ENCODE measurements around the gene GDPD5.
A peak's percentile ranks its signal among the peaks of the same experiment; 100 is the strongest.

Gene GDPD5, protein sequence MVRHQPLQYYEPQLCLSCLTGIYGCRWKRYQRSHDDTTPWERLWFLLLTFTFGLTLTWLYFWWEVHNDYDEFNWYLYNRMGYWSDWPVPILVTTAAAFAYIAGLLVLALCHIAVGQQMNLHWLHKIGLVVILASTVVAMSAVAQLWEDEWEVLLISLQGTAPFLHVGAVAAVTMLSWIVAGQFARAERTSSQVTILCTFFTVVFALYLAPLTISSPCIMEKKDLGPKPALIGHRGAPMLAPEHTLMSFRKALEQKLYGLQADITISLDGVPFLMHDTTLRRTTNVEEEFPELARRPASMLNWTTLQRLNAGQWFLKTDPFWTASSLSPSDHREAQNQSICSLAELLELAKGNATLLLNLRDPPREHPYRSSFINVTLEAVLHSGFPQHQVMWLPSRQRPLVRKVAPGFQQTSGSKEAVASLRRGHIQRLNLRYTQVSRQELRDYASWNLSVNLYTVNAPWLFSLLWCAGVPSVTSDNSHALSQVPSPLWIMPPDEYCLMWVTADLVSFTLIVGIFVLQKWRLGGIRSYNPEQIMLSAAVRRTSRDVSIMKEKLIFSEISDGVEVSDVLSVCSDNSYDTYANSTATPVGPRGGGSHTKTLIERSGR

GRCh38 chr11:75525433-75526191 lies at the start of gene GDPD5:
Gene GDPD5, minus strand, starts transcription at chr11:75525941. Its CDS starts 48,206 bp downstream, at chr11:75477735.
- DNase-seq (ENCODE audit: low read depth): peak; percentile 87

DNA sequence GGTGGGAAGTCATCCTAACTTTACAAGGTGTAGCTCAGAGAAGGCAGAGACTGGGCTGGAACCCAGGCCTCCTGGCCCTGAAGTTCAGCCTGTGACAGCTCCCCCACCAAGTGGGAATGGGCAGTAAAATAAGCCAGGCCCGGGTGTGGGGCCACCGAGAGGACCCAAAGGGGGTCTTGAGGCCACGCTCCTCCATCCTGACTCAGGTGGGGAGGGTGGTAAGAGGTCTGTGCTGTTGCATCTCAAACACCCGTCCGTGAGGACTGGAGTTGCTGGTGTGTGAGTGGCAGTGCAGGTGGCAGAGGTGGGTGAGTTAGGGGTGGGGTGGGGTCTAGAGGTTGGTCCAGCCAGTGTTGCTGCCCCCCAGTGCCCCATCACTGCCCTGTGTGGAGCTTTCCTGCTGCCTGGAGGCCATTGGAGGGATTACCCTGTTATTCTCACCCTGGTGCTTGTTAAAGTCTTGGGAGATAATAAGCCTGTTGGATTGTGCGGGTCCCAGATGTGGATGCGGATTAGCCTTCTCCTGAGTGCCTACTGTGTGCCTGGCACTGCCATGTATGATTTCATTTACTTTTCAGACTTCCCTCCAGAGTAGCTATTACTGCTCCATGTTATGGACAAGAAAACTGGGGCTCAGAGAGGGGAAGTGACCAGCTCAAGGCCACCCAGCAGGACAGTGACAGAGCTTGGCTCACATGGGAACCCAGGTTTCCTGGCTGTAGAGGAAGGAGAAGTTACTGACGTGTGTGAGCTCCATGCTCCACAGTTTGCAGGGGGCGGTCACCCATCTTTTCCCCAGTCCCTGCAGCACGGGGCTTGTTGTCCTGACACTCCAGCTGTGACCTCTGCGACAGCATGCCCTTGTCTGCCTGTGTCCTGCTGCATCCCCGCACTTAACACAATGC lies 49.2 kb upstream of the GDPD5 start:
- peak; percentile 53 for DNase-seq (ENCODE audit: low read depth)

GRCh38 chr11:75572744-75573143 lies 47.0 kb upstream of the GDPD5 start:
- no peak for DNase-seq (ENCODE audit: low read depth)

GRCh38 chr11:75571625-75572024 lies 45.9 kb upstream of the GDPD5 start:
- no peak for DNase-seq (ENCODE audit: low read depth)

- no peak for DNase-seq (ENCODE audit: low read depth)
Observed at GRCh38 chr11:75570559-75571139, 44.9 kb upstream of the GDPD5 start.

- DNase-seq (ENCODE audit: low read depth): no peak
Observed at GRCh38 chr11:75568616-75569219, 43.0 kb upstream of the GDPD5 start.

DNA sequence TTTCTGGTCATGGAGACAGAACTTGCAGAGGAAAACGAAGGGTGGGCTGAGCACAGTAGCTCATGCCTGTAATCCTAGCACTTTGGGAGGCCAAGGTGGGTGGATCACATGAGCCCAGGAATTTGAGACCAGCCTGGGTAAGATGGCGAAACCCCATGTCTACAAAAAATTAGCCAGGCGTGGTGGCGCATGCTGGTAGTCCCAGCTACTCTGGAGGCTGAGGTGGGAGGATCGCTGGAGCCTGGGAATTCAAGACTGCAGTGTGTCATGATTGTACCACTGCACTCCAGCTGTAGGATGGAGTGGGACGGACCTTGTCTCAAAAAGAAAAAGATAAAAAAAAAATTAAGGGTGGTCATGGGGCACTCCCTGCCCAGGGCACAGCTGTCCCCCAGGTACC lies 42.2 kb upstream of the GDPD5 start:
- DNase-seq (ENCODE audit: low read depth): no peak

GRCh38 chr11:75566763-75567279 lies 41.1 kb upstream of the GDPD5 start:
- DNase-seq (ENCODE audit: low read depth): no peak

DNA sequence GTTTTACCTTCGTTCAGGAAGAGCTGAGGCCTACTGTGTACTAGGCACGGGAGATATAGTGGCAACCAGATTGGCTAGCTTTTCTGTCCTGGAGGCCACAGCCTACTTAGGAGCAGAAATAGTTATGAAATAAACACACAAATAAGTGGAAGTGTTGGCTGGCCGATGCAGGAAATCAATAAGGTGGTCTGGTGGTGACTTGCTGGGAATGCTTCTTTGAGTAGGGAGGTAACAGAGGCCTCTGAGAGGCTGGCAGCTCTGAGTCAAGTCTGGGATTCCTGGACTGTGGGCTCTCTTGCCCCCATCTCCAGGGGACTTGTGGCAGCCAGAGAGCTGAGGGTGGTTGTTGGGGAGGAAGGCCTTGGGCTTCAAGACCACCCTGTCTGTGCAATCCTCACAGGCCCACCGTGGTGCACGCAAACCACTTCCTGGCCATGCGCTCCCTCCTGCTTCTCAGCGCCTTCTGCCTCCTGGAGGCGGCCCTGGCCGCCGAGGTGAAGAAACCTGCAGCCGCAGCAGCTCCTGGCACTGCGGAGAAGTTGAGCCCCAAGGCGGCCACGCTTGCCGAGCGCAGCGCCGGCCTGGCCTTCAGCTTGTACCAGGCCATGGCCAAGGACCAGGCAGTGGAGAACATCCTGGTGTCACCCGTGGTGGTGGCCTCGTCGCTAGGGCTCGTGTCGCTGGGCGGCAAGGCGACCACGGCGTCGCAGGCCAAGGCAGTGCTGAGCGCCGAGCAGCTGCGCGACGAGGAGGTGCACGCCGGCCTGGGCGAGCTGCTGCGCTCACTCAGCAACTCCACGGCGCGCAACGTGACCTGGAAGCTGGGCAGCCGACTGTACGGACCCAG lies 40.4 kb upstream of the GDPD5 start:
- DNase-seq (ENCODE audit: low read depth): no peak

- DNase-seq (ENCODE audit: low read depth): peak; percentile 93
Observed at GRCh38 chr11:75565221-75565814, 39.6 kb upstream of the GDPD5 start.

DNA sequence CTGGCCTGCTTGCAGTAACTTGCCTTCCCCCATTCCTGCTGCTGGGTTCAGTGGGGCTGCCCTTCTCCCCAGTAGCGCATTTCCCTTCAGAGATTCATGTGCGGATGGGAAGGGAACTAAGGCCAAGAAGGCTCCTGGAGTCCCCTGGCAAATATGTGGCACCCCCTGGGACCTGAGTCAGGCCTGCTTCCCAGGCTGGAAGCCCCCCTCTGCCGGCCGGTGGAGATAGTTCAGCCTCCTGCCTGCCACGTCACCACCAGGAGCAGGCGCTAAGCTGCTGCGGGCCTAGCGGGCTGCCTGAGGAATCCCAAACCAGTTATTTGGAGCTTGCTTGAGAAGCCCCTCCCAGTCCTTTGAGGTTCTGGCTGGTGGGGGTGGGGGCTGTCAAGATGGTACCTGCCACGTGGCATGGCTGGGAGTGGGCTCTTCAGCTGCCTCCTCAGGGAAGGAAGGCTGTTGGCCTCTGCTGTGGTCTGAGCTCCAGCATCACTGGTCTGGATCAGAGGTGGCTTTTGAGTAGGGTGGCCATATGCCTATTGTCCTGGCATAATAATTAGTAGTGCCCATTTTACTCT lies 38.3 kb upstream of the GDPD5 start:
- DNase-seq (ENCODE audit: low read depth): peak; percentile 90

- DNase-seq (ENCODE audit: low read depth): no peak
Observed at GRCh38 chr11:75563501-75563977, 37.8 kb upstream of the GDPD5 start.

- peak; percentile 81 for DNase-seq (ENCODE audit: low read depth)
Observed at GRCh38 chr11:75562836-75563484, 37.2 kb upstream of the GDPD5 start.

DNA sequence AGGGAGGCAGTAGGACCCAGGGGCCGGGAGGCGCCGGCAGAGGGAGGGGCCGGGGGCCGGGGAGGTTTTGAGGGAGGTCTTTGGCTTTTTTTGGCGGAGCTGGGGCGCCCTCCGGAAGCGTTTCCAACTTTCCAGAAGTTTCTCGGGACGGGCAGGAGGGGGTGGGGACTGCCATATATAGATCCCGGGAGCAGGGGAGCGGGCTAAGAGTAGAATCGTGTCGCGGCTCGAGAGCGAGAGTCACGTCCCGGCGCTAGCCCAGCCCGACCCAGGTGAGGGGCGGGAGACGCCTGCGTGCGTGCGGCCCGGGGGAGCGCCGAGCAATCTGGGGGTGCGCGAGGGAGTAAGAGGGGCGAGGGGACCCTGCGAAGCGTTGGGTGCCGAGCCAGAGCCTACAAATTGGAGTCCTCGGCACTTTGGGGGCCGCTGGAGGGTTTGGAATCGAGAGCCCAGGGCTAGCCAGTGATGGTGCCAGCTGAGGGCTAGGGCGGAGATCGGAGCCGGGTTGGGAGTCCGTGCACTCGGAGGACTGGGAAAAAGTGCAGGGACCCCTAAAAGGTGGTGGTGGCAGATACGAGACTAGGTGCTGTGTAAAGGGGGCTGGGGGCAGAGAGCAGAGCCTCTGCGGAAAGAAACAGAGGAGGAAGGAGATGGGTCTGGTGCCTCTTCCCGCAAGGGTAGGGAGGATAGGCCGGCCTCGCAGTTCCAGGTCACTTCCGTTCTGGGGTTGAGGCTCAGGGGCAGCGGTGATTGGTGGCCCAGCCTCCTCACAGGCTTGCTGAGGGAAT lies 36.5 kb upstream of the GDPD5 start, which contains the start of gene SERPINH1:
SERPINH1 (plus strand) TSS at position 206 of the 788 bp plus-strand sequence. CDS start 4,097 bp downstream, outside the sequence.
- peak; percentile 96 for DNase-seq (ENCODE audit: low read depth)

GRCh38 chr11:75561426-75562047 lies 35.8 kb upstream of the GDPD5 start:
- no peak for DNase-seq (ENCODE audit: low read depth)

DNA sequence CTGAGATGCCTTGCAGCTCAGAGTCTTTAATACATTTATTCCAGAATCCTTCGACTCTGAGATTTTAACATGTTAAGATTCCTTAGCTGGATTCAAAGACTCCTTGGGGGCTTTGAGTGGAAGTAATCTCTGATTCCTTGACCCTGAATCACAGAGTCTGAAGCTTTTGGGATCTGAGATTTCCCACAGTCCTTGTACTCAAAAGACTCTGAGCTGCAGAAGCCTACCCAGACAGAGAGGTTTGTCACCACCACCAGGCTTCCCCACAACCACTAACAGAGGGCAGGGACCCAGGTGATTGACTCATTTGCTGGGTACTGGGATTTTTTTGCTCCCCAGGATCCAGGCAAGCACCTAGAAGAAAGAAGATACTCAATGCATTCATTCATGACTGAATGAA lies 34.9 kb upstream of the GDPD5 start:
- DNase-seq (ENCODE audit: low read depth): peak; percentile 62
